ENCODE measurements around the gene TAMM41. TPM values are rescaled to one million over a fixed set of nuclear protein-coding genes. Genes with fewer than 3 reads are reported as not detected.

TAMM41 gene
- total and polyA plus RNA-seq, 2 of the 4 experiments (the other 2 are of a cell fraction), result 4.3 to 15.9 TPM

Small RNAs within 50 kb of the gene (microRNA-seq; reads per million reads assigned to microRNA genes)
- not detected for gene CYCSP12 (ENCODE audit: insufficient read depth, insufficient read length)

Small RNAs within 50 kb of the gene (small RNA-seq; reads per million reads assigned to genes)
- 0 reads per million in 5 experiments for gene CYCSP12

Other genes starting within 250 kb of the TAMM41 start
- gene VGLL4, start 203.0 kb downstream of the TAMM41 start, total RNA-seq (2012; rRNA removed), result 26.2 and 34.2 TPM in 2 replicates
- 35.4 and 45.8 TPM in 2 replicates for gene VGLL4, start 203.0 kb downstream of the TAMM41 start, polyA plus RNA-seq (2012; rRNA removed)
- gene SYN2, start 157.5 kb upstream of the TAMM41 start, total RNA-seq (2012; rRNA removed), result under 0.01 TPM in 1 of 2 replicates, not detected in the other
- gene SYN2, start 157.5 kb upstream of the TAMM41 start, polyA plus RNA-seq (2012; rRNA removed), result 0.09 and 0.13 TPM in 2 replicates